ENCODE data around the gene POU6F2.
"Not testable (repeated sequence)": the region's sequence is repeated elsewhere in the genome, so short reads cannot be mapped to it uniquely, and the experiment has no call there.

Gene POU6F2

DNA sequence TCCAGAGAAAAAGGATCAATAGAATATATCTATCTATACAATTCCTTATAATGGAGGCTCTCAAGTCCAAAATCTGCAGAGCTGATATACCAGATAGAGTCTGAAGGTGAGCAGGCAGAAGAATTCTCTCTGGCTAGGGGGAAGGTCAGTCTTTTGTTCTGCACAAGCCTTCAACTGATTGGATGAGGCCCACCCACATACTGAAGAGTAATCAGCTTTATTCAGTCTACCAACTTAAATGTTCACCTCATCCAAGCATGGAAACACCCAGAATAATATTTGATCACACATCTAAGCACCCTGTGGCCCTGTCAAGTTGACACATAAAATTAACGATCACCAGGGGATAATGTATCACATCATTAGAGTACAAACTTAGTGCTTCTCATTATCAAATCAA is 394.7 kb downstream of the POU6F2 start:
- no peak for FAIRE-seq
- DNase-seq (ENCODE audit: extremely low spot score, insufficient read length, low read depth), result no peak

DNA sequence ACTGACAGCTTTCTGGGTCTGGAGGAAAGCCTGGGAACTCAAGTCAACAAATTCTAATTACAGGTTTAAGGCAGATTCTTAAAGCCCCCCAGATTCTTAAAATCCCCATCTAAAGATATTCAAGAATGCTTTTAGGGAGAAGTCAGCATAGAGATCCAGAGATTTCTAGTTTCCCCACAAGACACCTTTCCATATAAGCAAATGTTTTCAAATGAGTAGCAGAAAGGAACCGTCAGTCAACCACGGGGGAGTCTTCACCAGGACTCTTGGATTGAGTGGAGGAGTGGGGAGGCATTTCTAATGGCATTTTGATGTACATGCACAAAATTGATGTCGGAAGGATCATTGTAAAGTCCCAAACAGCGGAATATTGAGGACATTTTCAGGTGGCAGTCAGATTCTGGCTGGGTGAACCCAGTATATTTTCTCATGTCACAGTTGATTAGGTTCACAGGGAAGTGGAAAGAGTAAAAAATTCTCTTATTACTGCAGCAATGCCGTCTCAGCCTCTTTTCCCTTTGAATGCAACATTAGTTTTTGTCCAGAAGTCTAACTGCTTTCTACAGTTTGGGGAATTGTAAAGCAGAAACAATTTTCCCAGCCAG is 396.8 kb downstream of the POU6F2 start:
- no peak for DNase-seq (ENCODE audit: extremely low spot score, insufficient read length, low read depth)
- FAIRE-seq, result no peak

DNA sequence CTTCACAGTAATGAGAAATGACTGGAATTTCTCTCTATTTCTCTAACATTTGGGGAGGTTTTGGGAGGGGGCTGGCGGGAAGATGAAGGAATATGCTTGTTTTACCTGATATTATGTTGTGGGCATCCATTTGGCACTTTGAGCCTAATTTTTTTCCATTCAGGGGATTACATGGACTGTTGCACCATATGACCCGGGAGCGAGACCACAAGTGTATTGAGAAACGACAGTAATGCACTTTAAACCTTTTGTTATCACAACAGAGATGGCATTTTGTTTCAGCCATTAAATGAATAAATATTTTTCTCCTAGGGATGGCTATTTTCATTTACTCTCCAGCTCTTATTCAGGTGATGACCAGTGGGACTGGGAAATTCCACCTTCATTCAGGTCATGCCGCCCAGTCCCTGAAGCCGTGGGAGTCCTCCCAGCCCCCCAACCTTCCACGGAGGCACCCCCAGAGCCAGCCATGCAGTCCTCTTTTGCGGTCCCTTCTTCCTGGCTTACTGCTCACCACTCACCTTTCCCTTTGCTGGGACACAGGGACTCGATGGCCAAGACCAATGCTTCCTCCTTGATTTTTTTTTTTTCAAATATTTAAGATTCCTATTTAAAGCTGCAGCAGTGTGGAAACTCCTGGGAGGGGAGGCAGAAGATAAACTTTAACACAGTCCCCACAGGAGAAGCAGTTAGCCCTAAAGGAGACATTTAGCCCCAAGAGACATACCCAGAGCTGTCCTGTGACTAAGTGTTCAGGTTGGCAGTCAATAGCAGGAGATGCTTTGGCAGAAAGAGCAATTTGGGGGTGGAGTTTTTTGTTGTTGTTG is 397.6 kb downstream of the POU6F2 start:
- no peak for DNase-seq (ENCODE audit: extremely low spot score, insufficient read length, low read depth)
- no peak for FAIRE-seq

DNA sequence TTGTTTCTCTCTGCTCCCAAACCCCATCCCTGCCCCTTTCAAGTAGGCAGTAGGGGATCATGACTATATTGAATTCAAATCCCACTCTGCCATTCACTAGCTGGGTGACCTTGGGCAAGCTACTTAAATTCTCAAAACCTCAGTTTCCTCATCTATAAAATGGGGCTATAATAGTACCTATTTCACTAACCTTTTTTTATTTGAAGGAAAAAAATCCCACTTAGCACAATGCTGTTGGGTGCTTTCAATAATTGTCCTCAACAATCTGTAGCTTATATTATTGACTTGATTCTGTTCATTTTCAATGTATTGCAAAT is 398.1 kb downstream of the POU6F2 start:
- FAIRE-seq, result no peak
- DNase-seq (ENCODE audit: extremely low spot score, insufficient read length, low read depth), result no peak

DNA sequence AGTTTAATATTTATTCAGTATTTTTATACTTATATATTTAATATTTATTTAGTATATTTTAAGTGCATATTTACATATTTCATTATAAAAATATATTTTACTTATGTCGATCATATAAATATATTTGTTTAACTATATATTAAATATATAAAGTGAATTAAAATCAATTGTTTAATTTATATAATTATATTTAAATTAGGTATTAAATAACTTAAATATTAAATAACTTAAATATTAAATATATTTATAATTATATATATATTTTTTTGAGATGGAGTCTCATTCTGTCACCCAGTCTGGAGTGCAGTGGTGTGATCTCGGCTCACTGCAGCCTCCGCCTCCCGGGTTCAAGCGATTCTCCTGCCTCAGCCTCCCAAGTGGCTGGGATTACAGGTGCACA is 399.2 kb downstream of the POU6F2 start:
- FAIRE-seq; DNase-seq (ENCODE audit: extremely low spot score, insufficient read length, low read depth): not testable (repeated sequence)

- no peak for DNase-seq (ENCODE audit: extremely low spot score, insufficient read length, low read depth)
- FAIRE-seq, result no peak
These were observed 401.7 kb downstream of the POU6F2 start for GRCh38 chr7:39379416-39379815.

DNA sequence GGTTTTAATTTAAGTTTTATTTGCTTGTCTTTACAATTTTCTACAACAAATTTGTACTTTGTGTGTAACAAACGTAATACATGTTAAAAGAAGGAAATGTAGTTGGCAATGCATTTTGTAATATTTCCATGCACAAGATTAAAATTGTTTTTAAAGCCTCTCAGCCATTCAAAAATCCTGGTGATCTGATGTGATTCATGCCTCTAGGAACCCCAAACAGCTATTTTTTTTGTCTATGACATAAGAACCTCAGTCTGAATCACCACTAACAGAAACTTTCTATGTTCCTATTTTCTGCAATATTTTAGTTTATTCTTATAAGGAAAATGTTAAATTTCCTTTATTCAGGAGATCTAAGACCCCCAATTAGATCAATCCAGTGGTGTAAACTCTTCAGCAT is 405.4 kb downstream of the POU6F2 start:
- no peak for DNase-seq (ENCODE audit: extremely low spot score, insufficient read length, low read depth)

GRCh38 chr7:39384386-39384785 is 406.7 kb downstream of the POU6F2 start:
- FAIRE-seq (no peak), DNase-seq (ENCODE audit: extremely low spot score, insufficient read length, low read depth) (no peak)

More for the DNA sequence above, 405.4 kb downstream of the POU6F2 start:
- no peak for FAIRE-seq

- FAIRE-seq (no peak), DNase-seq (ENCODE audit: extremely low spot score, insufficient read length, low read depth) (no peak)
These were observed 409.0 kb downstream of the POU6F2 start for GRCh38 chr7:39386718-39387117.

DNA sequence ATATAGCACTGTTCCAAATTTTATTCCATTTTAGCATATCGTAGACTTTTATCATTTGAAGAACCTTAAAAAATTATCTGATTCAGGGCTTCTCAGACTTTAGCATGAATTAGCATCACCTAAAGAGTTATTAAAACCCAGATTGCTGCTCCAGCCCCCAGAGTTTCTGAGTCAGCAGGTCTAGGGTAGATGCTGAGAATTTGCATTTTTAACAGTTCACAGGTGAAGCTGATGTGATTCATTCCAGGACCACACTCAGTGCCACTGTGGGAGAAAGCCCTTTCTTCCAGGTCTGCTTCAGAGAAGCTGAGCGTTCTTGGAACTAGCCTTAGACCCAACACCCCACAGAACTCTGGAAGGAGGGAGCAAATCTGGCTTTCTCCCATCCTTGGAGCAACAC is 414.4 kb downstream of the POU6F2 start:
- DNase-seq (ENCODE audit: extremely low spot score, insufficient read length, low read depth) (no peak), FAIRE-seq (peak; percentile 59)

DNA sequence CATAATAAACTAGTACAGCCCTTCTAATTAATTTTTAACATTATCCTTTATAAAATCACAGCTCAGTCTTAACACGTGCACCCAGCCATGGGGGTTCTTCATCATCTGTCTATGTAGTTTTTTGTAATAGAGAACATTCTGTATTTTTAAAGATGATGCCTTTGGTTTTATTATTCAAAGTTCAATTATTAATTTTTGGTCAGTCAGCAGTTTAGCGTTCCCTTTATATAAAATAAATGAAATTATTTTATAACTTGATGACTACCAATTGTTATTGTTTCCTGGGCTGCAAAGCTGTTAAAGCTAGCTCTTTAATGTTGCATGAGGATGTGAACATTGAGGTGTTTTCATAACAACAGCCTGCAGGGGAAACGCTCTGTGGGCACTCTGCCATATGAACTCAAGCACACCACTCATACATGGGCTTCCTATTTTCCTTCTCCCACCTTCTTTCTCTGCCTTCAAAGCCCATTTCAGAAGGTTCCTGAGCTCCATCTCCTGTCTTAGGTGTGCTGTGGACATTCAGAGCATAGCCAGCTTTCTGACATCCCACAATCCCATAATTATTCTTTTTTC is 416.5 kb downstream of the POU6F2 start:
- DNase-seq (ENCODE audit: extremely low spot score, insufficient read length, low read depth), result no peak
- FAIRE-seq, result no peak

- FAIRE-seq, result no peak
- no peak for DNase-seq (ENCODE audit: extremely low spot score, insufficient read length, low read depth)
These were observed 421.7 kb downstream of the POU6F2 start for GRCh38 chr7:39399458-39399857.

DNA sequence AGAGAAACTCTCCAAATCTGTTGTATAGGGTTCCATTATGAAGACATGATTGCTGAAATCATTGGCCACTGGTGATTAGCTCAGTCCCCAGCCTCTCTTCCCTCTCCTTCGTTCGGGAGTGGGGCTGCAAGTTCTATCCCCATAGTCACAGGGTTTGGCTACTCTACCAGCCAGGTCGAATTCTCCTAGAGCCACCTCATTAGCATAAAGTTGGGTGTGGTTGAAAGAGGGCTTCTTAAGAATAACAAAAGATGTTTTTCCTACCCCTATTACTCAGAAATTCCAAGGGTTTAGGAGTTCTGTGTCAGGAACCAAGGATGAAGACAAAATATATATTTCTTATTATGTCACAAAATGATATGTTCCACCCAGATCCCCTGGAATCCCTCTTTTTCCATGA is 422.3 kb downstream of the POU6F2 start:
- DNase-seq (ENCODE audit: extremely low spot score, insufficient read length, low read depth) (no peak), FAIRE-seq (no peak)

GRCh38 chr7:39400836-39401235 is 423.1 kb downstream of the POU6F2 start:
- FAIRE-seq, result no peak

DNA sequence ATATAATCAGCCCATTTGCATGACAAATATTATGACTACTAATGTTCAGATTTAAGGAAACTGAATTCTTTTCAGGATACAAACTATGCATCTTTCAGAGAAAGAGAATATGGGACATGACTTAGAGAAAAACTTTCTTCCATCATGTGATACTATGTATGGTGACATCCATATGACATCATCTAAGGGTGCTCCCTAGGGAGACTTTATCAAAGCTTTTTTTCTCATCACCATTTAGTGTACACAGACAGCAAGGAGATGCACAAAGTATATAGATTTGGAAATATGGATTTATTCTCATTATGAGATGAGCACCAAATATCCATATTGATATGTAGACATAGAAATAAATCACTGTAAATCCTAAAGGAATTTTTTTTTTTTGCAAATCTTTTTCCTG is 424.3 kb downstream of the POU6F2 start:
- FAIRE-seq, result no peak

More at GRCh38 chr7:39400836-39401235, 423.1 kb downstream of the POU6F2 start:
- no peak for DNase-seq (ENCODE audit: extremely low spot score, insufficient read length, low read depth)

DNA sequence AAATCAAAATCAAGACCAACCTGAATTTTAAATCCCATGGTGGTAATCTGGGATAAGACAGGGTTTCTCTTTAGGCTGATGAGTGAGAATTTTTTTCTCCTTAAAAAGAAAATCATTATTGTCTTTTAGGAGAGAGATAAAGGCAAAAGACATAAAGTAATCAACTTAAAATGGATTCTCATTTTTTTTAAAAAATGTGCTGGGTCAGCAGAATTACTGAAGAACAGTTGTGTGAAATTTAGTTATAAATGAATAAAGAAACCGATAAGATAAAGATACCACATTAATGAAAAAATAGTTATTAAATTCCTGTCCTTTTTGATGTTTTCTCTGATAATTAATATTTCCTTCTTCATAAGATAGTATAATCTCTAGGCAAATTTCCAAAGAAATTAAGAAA is 427.2 kb downstream of the POU6F2 start:
- FAIRE-seq (no peak), DNase-seq (ENCODE audit: extremely low spot score, insufficient read length, low read depth) (no peak)

More for the DNA sequence above, 424.3 kb downstream of the POU6F2 start:
- DNase-seq (ENCODE audit: extremely low spot score, insufficient read length, low read depth), result no peak

DNA sequence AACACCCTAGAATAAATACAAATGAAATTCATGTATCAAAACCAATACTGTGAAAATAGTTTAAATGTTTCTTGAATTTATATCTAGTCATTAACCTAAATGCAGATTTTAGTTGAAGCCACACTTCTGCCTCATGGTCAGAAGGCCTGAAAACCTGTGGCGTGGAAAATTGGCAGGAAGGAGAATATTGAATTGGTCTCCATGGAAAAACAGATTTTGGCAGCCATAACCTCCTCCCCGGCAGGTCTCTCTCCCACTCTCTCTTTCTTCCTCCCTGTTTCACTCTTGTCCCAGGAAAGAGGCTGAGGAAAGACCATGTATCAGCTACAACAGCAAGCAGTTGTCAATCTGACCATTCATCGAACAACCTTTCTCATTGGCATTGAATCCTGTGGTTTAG is 427.9 kb downstream of the POU6F2 start:
- DNase-seq (ENCODE audit: extremely low spot score, insufficient read length, low read depth) (no peak), FAIRE-seq (peak; percentile 36)

- FAIRE-seq (peak; percentile 58), DNase-seq (ENCODE audit: extremely low spot score, insufficient read length, low read depth) (no peak)
These were observed 428.8 kb downstream of the POU6F2 start for GRCh38 chr7:39406467-39406866.

DNA sequence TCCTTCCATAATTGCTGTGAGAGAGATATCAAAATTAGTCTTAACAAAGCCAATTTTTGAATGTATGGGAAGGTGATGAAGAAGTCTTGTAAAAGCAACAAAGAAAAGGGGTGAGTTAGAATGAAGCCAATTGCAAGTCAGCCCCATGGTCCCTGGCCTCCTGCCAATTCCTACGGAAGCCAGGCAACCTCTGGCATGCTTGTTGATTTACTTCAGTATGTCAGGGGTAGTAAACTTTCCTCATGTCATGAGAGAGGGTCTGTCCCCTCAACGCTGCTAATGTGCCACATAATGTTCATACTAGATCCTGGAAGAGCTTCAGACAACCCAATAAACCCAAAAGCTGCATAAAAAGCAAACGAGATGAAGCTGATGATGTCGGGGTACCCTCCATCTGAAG is 429.4 kb downstream of the POU6F2 start:
- DNase-seq (ENCODE audit: extremely low spot score, insufficient read length, low read depth) (no peak), FAIRE-seq (no peak)

DNA sequence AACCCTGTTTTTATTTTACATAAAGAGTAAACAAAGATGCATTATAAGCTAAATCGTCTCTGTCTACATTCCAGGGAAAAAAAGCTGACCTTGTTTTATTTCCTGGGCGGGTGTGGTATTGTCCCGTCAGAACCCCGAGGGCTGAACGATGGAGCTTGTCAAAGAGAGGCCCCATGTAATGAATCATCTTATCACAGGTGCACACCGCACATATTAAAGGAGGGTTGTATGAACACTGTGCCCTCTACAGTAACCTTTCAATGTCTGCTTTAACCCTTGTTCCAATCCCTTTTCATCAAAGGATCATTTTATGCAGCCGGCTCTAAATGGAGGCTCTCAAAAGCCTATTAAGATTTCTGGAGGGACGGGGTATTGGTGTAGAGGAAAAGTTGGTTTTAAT is 430.0 kb downstream of the POU6F2 start:
- FAIRE-seq, result no peak

GRCh38 chr7:39408906-39409305 is 431.2 kb downstream of the POU6F2 start:
- no peak for FAIRE-seq
- DNase-seq (ENCODE audit: extremely low spot score, insufficient read length, low read depth), result no peak

More for the DNA sequence above, 430.0 kb downstream of the POU6F2 start:
- no peak for DNase-seq (ENCODE audit: extremely low spot score, insufficient read length, low read depth)

Data from GM18507 (cell line).